GM21447 (cell line): ENCODE results near the gene RNF130.

Experiments
- ATAC-seq: cut with Tn5 transposase; IDR thresholded peaks from one replicate; pipeline ENCODE4 v1.9.1; 2021; ENCODE audit not compliant: unreplicated experiment

The RNF130 gene

GRCh38 chr5:180060192-180060591 is 11.4 kb downstream of the RNF130 start:
- no peak for ATAC-seq

- ATAC-seq, result no peak
Observed at GRCh38 chr5:180059326-180059725, 12.2 kb downstream of the RNF130 start.

- ATAC-seq, result no peak
Observed at GRCh38 chr5:180056153-180056552, 15.4 kb downstream of the RNF130 start.

- no peak for ATAC-seq
Observed at GRCh38 chr5:180054226-180054625, 17.3 kb downstream of the RNF130 start.

- no peak for ATAC-seq
Observed at GRCh38 chr5:180053061-180053602, 18.4 kb downstream of the RNF130 start.

- no peak for ATAC-seq
Observed at GRCh38 chr5:180052211-180052818, 19.2 kb downstream of the RNF130 start.

GRCh38 chr5:180050121-180050940 is 21.2 kb downstream of the RNF130 start:
- ATAC-seq, result no peak

GRCh38 chr5:180049185-180049548 is 22.4 kb downstream of the RNF130 start:
- no peak for ATAC-seq

GRCh38 chr5:180047667-180048066 is 23.9 kb downstream of the RNF130 start:
- ATAC-seq, result no peak

- no peak for ATAC-seq
Observed at GRCh38 chr5:180046656-180047055, 24.9 kb downstream of the RNF130 start.

- ATAC-seq, result no peak
Observed at GRCh38 chr5:180045889-180046499, 25.6 kb downstream of the RNF130 start.

- no peak for ATAC-seq
Observed at GRCh38 chr5:180043377-180043776, 28.2 kb downstream of the RNF130 start.

- ATAC-seq, result no peak
Observed at GRCh38 chr5:180041301-180042274, 30.0 kb downstream of the RNF130 start.

- ATAC-seq, result no peak
Observed at GRCh38 chr5:180040287-180041214, 31.0 kb downstream of the RNF130 start.

GRCh38 chr5:180035206-180035931 is 36.2 kb downstream of the RNF130 start:
- ATAC-seq, result no peak

- no peak for ATAC-seq
Observed at GRCh38 chr5:180034564-180034963, 37.0 kb downstream of the RNF130 start.

- no peak for ATAC-seq
Observed at GRCh38 chr5:180027459-180028089, 44.0 kb downstream of the RNF130 start.

- ATAC-seq, result no peak
Observed at GRCh38 chr5:180026734-180027458, 44.7 kb downstream of the RNF130 start.
